Myocyte (in vitro differentiated cells): ENCODE results near the gene TDRD7. TPM values are rescaled to one million over a fixed set of nuclear protein-coding genes. Genes with fewer than 3 reads are reported as not detected.
A peak's percentile ranks its signal among the peaks of the same experiment; 100 is the strongest.
"Not testable (repeated sequence)": the region's sequence is repeated elsewhere in the genome, so short reads cannot be mapped to it uniquely, and the experiment has no call there.

Source experiments
- DNase-seq: peaks from one replicate; pipeline ENCODE4 v3.0.0-alpha.2; 2012; ENCODE audit warnings: low read depth
- total RNA-seq: library from RNA; depleted of rRNA; stranded (reverse); fragments of >200 nt; gene quantifications from 2 replicates; pipeline ENCODE4 v1.2.3, GENCODE V29; 2014

The TDRD7 gene
- total RNA-seq, 1 donor from 2014 or later, result 5.2 TPM

GRCh38 chr9:97425973-97426336 lies 14.1 kb downstream of the TDRD7 start:
- DNase-seq, result no peak

- no peak for DNase-seq
Observed at GRCh38 chr9:97427885-97428284, 16.0 kb downstream of the TDRD7 start.

GRCh38 chr9:97430316-97431043 lies 18.6 kb downstream of the TDRD7 start:
- DNase-seq, result no peak

GRCh38 chr9:97431044-97431441 lies 19.1 kb downstream of the TDRD7 start:
- no peak for DNase-seq

GRCh38 chr9:97431549-97432143 lies 19.8 kb downstream of the TDRD7 start:
- no peak for DNase-seq

- DNase-seq, result no peak
Observed at GRCh38 chr9:97437051-97437600, 25.2 kb downstream of the TDRD7 start.

GRCh38 chr9:97438257-97438656 lies 26.4 kb downstream of the TDRD7 start:
- DNase-seq, result no peak

- no peak for DNase-seq
Observed at GRCh38 chr9:97438666-97439065, 26.8 kb downstream of the TDRD7 start.

- DNase-seq, result peak; percentile 45
Observed at GRCh38 chr9:97440160-97440559, 28.3 kb downstream of the TDRD7 start.

GRCh38 chr9:97441729-97442128 lies 29.8 kb downstream of the TDRD7 start:
- DNase-seq, result peak; percentile 9

GRCh38 chr9:97445119-97445701 lies 33.3 kb downstream of the TDRD7 start:
- no peak for DNase-seq

- DNase-seq, result no peak
Observed at GRCh38 chr9:97447001-97447400, 35.1 kb downstream of the TDRD7 start.

- not testable (repeated sequence) for DNase-seq
Observed at GRCh38 chr9:97453573-97453972, 41.7 kb downstream of the TDRD7 start.

GRCh38 chr9:97456841-97457240 lies 44.9 kb downstream of the TDRD7 start:
- not testable (repeated sequence) for DNase-seq

- DNase-seq, result no peak
Observed at GRCh38 chr9:97459326-97459725, 47.4 kb downstream of the TDRD7 start.

GRCh38 chr9:97462159-97462558 lies 50.3 kb downstream of the TDRD7 start:
- no peak for DNase-seq

- no peak for DNase-seq
Observed at GRCh38 chr9:97462914-97463313, 51.0 kb downstream of the TDRD7 start.

- peak; percentile 91 for DNase-seq
Observed at GRCh38 chr9:97468658-97469448, 57.0 kb downstream of the TDRD7 start.

GRCh38 chr9:97470076-97470475 lies 58.2 kb downstream of the TDRD7 start:
- peak; percentile 15 for DNase-seq

- peak; percentile 75 for DNase-seq
Observed at GRCh38 chr9:97473717-97474116, 61.8 kb downstream of the TDRD7 start.

GRCh38 chr9:97474372-97474925 lies 62.6 kb downstream of the TDRD7 start:
- DNase-seq, result peak; percentile 14
